ENCODE results near the gene STARD13. TPM values are rescaled to one million over a fixed set of nuclear protein-coding genes. Genes with fewer than 3 reads are reported as not detected.
A peak's percentile ranks its signal among the peaks of the same experiment; 100 is the strongest.

The STARD13 gene
- total and polyA plus RNA-seq, 12 donors = 7.1 to 38.3 (median 27.8) TPM

- Histone ChIP-seq H3K27ac (peak overlapping the region in 4 of 10 donors; percentile 9 to 30 (median 28)), H3K4me1 (peaks cover 0 to 84% (median 44%) of the 10 kb centered on the region in 9 donors), H3K4me3 (no peak overlapping the region), H3K27me3 (no peaks in the 10 kb centered on the region), H3K36me3 (peaks cover 0 to 22% (median 0%) of the 10 kb centered on the region in 9 donors), H3K9me3 (no peaks in the 10 kb centered on the region)
- ATAC-seq (peak in 4 of 8 donors; percentile 30 to 58 (median 40)), DNase-seq (no peak)
- 66 to 73% methylated on average over 2 of the region's 2 CpGs for WGBS, 2 donors
- intact Hi-C loops (cut with DNase I) = loop anchor here in 1 of 10 donors (5.0 kb wide), 1 partner anchor 48 kb away; no protein-coding TSS in a partner anchor
- TF ChIP-seq CTCF (IDR thresholded peaks at IDR 0.05) = no peak
Measured at GRCh38 chr13:33174931-33175330, 110.6 kb downstream of the STARD13 start.

GRCh38 chr13:33174491-33174890 is 111.1 kb downstream of the STARD13 start:
- intact Hi-C loops (cut with DNase I) = loop anchor here in 1 of 10 donors (5.0 kb wide), 1 partner anchor 47 kb away; no protein-coding TSS in a partner anchor
- WGBS, 2 donors = 82 to 91% methylated on average over 3 of the region's 3 CpGs
- no peak for DNase-seq
- H3K4me3 ChIP-seq = no peak overlapping the region
- H3K27me3 ChIP-seq = no peaks in the 10 kb centered on the region
- no peak for TF ChIP-seq CTCF (IDR thresholded peaks at IDR 0.05)
- H3K27ac ChIP-seq = peak overlapping the region in 4 of 10 donors; percentile 8 to 30 (median 14)
- no peak for ATAC-seq
- H3K9me3 ChIP-seq = no peaks in the 10 kb centered on the region
- peaks cover 0 to 19% (median 0%) of the 10 kb centered on the region in 9 donors for H3K36me3 ChIP-seq
- H3K4me1 ChIP-seq = peaks cover 0 to 84% (median 39%) of the 10 kb centered on the region in 9 donors

GRCh38 chr13:33172911-33173310 is 112.6 kb downstream of the STARD13 start:
- 81 to 88% methylated on average over 5 of the region's 5 CpGs for WGBS, 2 donors
- TF ChIP-seq CTCF (IDR thresholded peaks at IDR 0.05) = no peak
- H3K27ac ChIP-seq = peak overlapping the region in 3 of 10 donors; percentile 3 to 27 (median 15)

GRCh38 chr13:33172400-33172799 is 113.2 kb downstream of the STARD13 start:
- Histone ChIP-seq H3K27ac (peak overlapping the region in 3 of 10 donors; percentile 3 to 27 (median 15)), H3K27me3 (no peaks in the 10 kb centered on the region), H3K36me3 (peaks cover 0 to 19% (median 0%) of the 10 kb centered on the region in 9 donors), H3K4me1 (peaks cover 6 to 87% (median 49%) of the 10 kb centered on the region in 9 donors), H3K4me3 (no peak overlapping the region), H3K9me3 (no peaks in the 10 kb centered on the region)
- ATAC-seq (peak in 5 of 8 donors; percentile 25 to 78 (median 52)), DNase-seq (no peak)
- intact Hi-C loops (cut with DNase I) = loop anchor here in 1 of 10 donors (5.0 kb wide), 1 partner anchor 45 kb away; no protein-coding TSS in a partner anchor
- 72 to 87% methylated on average over 2 of the region's 2 CpGs for WGBS, 2 donors
- no peak for TF ChIP-seq CTCF (IDR thresholded peaks at IDR 0.05)

More at GRCh38 chr13:33172911-33173310, 112.6 kb downstream of the STARD13 start:
- H3K9me3 ChIP-seq = no peaks in the 10 kb centered on the region
- H3K4me1 ChIP-seq = peaks cover 6 to 84% (median 45%) of the 10 kb centered on the region in 9 donors
- H3K4me3 ChIP-seq = no peak overlapping the region
- ATAC-seq = no peak
- H3K27me3 ChIP-seq = no peaks in the 10 kb centered on the region
- intact Hi-C loops (cut with DNase I) = loop anchor here in 1 of 10 donors (5.0 kb wide), 1 partner anchor 46 kb away; no protein-coding TSS in a partner anchor
- no peak for DNase-seq
- peaks cover 0 to 17% (median 0%) of the 10 kb centered on the region in 9 donors for H3K36me3 ChIP-seq
